Kidney epithelial cell (primary cell): ENCODE results near the gene APP. TPM values are rescaled to one million over a fixed set of nuclear protein-coding genes. Genes with fewer than 3 reads are reported as not detected.

Source experiments
- DNase-seq: peaks from one replicate; pipeline ENCODE4 v3.0.0-alpha.2; 2010; ENCODE audit warnings: low read depth
- H3K27me3 ChIP-seq: 2 replicates; pipeline ENCODE4 v1.6.0; 2011; ENCODE audit warnings: low read length; ENCODE audit not compliant: control insufficient read depth, insufficient read depth
- H3K36me3 ChIP-seq: 2 replicates; pipeline ENCODE4 v1.5.1; 2011; ENCODE audit warnings: low read length; ENCODE audit not compliant: control insufficient read depth, insufficient read depth
- H3K4me3 ChIP-seq: 2 replicates; pipeline ENCODE4 v1.5.1; 2011; ENCODE audit warnings: low read depth, mild to moderate bottlenecking, control low read depth, low read length
- CTCF ChIP-seq: IDR thresholded peaks from 2 replicates; pipeline ENCODE4 v1.5.1; 2011; ENCODE audit warnings: mild to moderate bottlenecking, moderate library complexity, low read length, control low read depth, inconsistent platforms; ENCODE audit not compliant: insufficient read depth, poor library complexity, severe bottlenecking
- total RNA-seq: library from RNA; depleted of rRNA; stranded (reverse); fragments of >200 nt; gene quantifications from 2 replicates; pipeline ENCODE4 v1.2.3, GENCODE V29; 2015

Gene APP
- total RNA-seq, 1 donor from 2014 or later, result 624 TPM

DNA sequence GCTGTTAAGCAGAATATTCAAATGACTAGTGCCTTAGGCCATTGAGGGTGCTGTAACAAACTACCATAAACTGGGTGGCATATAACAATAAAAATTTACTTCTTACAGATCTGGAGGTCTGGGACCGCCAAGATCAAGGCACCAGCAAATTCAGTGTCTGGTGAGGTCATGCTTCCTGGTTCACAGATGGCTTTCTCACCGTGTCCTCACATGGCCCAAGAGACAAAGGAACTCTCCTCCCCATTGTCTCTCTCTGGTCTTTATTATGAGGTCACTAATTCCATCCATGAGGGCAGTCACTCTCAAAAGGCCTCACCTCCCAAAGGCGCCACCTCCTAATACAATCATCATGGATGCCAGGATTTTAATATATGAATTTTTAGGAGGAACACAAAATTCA is 308.5 kb downstream of the APP start:
- TF ChIP-seq CTCF, result no peak
- peaks cover 2% of the 10 kb centered on the region for H3K27me3 ChIP-seq
- H3K36me3 ChIP-seq, result no peaks in the 10 kb centered on the region
- H3K4me3 ChIP-seq, result no peak overlapping the region
- DNase-seq, result no peak

DNA sequence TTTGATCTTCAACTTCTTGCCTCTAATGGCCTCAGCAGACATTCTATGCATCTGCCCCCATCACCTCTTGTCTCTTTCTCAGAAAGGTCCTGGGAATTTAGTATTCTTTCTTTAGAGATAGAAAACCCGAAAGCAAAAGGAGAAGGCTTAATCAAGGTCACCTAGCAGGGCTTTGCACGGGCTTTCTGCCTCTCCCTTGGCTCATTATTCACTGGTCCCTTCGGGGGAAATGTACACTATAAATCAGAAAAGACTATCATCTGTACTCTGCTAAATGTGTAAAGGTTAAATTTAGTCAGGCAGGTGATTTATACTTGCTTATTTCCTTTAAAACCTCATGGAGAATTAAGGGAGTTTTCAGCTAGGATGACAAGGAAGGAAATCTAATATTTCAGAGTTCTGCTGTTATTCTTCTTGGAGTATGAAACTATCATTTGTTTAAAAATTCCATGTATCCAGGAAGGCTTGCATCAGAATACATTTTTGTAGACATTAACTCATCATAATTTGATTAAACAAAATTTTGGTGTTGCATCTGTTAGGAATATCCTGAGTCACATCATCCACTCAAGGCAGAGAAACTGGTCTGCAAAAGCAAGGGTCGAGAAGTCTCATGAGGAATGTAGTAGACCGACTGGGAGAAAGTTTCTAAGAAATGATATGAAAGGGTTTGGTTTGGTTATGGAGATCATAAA is 311.2 kb downstream of the APP start:
- no peak for TF ChIP-seq CTCF

DNA sequence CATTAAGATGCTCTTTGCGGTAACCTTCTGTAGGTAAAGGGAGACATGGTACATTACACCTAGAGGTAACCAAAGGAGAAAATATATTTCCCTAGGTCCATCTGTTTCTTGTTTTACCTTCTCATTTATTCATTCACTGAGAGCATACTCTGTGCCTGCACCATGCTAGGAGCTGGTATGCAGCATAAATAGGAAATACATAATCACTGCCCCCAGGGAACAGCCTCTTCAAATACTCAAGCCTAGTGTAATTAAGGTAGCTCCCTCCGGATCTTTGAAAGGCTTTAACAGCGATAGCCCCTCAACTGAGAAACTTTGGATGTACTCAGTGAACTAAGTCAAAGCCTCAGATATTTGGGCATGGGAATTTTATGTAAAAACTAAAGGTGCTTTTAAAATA is 312.2 kb downstream of the APP start:
- Histone ChIP-seq H3K27me3 (peaks cover 2% of the 10 kb centered on the region), H3K36me3 (no peaks in the 10 kb centered on the region), H3K4me3 (no peak overlapping the region)
- TF ChIP-seq CTCF, result no peak
- no peak for DNase-seq

More for the DNA sequence above, 311.2 kb downstream of the APP start:
- H3K36me3 ChIP-seq, result no peaks in the 10 kb centered on the region
- H3K4me3 ChIP-seq, result no peak overlapping the region
- H3K27me3 ChIP-seq, result peaks cover 2% of the 10 kb centered on the region
- DNase-seq, result no peak

GRCh38 chr21:25857308-25858074 is 313.1 kb downstream of the APP start:
- DNase-seq, result no peak
- H3K27me3 ChIP-seq, result peaks cover 2% of the 10 kb centered on the region
- no peak for TF ChIP-seq CTCF
- no peaks in the 10 kb centered on the region for H3K36me3 ChIP-seq
- no peak overlapping the region for H3K4me3 ChIP-seq

DNA sequence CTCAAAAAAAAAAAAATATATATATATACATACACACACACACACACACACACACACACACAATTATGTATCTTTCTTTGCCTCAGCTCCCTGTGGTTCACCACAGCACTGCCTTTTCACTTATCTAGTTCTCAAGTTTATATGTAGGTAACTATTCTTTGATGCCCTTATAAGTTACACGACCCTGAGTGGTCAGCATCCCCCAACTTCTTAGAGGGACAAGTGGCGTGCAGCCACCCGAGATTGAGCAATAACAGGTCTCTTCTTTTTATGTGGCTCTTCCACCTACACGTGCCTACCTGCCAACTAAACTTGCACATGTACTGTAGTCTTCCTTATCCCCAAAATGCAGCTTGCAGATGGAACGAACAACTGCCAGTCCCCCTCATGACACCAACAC is 315.0 kb downstream of the APP start:
- DNase-seq, result no peak
- Histone ChIP-seq H3K36me3 (no peaks in the 10 kb centered on the region), H3K27me3 (peaks cover 2% of the 10 kb centered on the region), H3K4me3 (no peak overlapping the region)
- TF ChIP-seq CTCF, result no peak
